Gastrocnemius medialis (tissue), 4 donors: ENCODE data around the gene TSC22D3.

Source experiments
- POLR2A ChIP-seq, 2 donors: fragments of 450-650 bp; IDR thresholded peaks; one replicate each; pipeline ENCODE4 v1.6.1; 2017; ENCODE audit warnings: antibody characterized with exemption in 2 of 2, mild to moderate bottlenecking in 2 of 2, moderate library complexity in 2 of 2
- TF ChIP-seq, protein P1 (sequence below), 5 experiments: fragments of 450-650 bp in 3 of 5; fragments of 200-600 bp in 2 of 5; sonication (generic) in 2 of 5; IDR thresholded peaks in 4 of 5; conservative IDR thresholded peaks in 1 of 5; 1 replicate in 4 of 5; 2 replicates in 1 of 5; pipeline ENCODE4 v1.5.1; 2016 to 2019; ENCODE audit warnings: antibody characterized with exemption in 5 of 5, mild to moderate bottlenecking in 3 of 5, moderate library complexity in 3 of 5

DNA sequence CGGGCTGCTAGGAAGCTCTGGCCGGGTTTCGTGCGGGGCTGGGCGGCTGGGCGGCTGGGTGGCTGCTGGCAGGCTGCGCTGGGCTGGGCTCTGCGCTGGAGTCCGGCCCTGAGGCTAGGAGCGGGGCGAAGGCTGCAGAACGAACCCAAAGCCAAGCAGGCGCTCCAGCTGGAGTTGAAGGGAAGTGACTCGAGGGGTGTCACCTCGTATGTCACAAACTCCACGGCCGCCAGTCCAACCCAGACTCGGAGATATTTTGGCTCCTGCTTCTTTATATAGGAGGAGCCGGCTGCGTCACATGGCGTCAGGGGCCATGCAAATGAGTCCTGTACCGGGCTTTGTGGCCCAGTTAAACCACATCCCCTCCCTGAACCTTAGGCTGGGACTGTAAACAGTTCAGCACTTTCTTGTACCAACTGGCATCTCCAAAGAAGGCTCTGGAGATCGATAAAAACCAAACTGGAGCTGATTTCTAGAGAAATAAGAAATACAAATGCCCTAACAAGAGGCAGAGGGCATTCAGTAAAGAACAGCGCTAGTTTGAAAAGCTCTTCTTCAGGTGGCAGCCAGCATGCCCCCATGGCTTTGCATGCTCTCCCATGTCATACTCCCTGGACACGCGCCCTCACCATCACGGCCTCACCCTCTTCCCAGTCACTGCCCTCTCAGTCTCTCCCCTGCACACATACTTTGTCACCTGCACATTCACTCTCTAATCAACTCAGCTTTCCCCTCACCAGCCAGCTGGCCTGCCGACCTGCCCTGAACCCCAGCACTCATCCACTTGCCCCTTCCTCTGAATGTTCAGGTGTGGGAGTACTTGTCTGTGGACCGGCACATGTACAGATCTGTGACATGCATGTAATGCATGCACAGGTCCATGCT is 58.5 kb downstream of the TSC22D3 start:
- TF ChIP-seq, protein P1, sequence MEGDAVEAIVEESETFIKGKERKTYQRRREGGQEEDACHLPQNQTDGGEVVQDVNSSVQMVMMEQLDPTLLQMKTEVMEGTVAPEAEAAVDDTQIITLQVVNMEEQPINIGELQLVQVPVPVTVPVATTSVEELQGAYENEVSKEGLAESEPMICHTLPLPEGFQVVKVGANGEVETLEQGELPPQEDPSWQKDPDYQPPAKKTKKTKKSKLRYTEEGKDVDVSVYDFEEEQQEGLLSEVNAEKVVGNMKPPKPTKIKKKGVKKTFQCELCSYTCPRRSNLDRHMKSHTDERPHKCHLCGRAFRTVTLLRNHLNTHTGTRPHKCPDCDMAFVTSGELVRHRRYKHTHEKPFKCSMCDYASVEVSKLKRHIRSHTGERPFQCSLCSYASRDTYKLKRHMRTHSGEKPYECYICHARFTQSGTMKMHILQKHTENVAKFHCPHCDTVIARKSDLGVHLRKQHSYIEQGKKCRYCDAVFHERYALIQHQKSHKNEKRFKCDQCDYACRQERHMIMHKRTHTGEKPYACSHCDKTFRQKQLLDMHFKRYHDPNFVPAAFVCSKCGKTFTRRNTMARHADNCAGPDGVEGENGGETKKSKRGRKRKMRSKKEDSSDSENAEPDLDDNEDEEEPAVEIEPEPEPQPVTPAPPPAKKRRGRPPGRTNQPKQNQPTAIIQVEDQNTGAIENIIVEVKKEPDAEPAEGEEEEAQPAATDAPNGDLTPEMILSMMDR (IDR thresholded peaks at IDR 0.05 in 4 of 5, conservative IDR thresholded peaks at IDR 0.05 in 1 of 5), result peak in 2 of 5 experiments; percentile 15
- TF ChIP-seq POLR2A (IDR thresholded peaks at IDR 0.05), result peak; percentile 98 to 99
